Tibial artery (tissue), 4 donors: ENCODE data around the gene POLR3C.

Experiments used
- DNase-seq, 2 donors: peaks; one replicate each; pipeline ENCODE4 v3.0.0-alpha.2; 2019
- H3K27ac ChIP-seq, 2 donors: fragments of 200-600 bp; sonication (generic) in 1 of 2; 1 replicate in 1 of 2; 2 replicates in 1 of 2; pipeline ENCODE4 v1.5.1; 2018 to 2019; ENCODE audit warnings: mild to moderate bottlenecking in 1 of 2
- H3K27me3 ChIP-seq, 2 donors: fragments of 200-600 bp; sonication (generic) in 1 of 2; one replicate each; pipeline versions ENCODE4 v1.5.1 to v1.6.0; 2016 to 2019
- H3K36me3 ChIP-seq, 3 donors: fragments of 200-600 bp; sonication (generic) in 2 of 3; one replicate each; pipeline ENCODE4 v1.5.1; 2016 to 2019; ENCODE audit warnings: mild to moderate bottlenecking in 2 of 3
- H3K4me1 ChIP-seq, 4 donors: fragments of 200-600 bp; sonication (generic) in 2 of 4; 1 replicate in 3 of 4; 2 replicates in 1 of 4; pipeline ENCODE4 v1.5.1; 2016 to 2019
- H3K4me3 ChIP-seq, 2 donors: fragments of 200-600 bp; sonication (generic) in 1 of 2; 1 replicate in 1 of 2; 2 replicates in 1 of 2; pipeline ENCODE4 v1.5.1; 2018 to 2019; ENCODE audit warnings: mild to moderate bottlenecking in 2 of 2
- H3K9me3 ChIP-seq, 3 donors: fragments of 200-600 bp; sonication (generic) in 1 of 3; one replicate each; pipeline ENCODE4 v1.5.1; 2016 to 2019
- CTCF ChIP-seq, 2 experiments: fragments of 200-600 bp in 1 of 2; fragments of 450-650 bp in 1 of 2; IDR thresholded peaks; one replicate each; pipeline ENCODE4 v1.5.1; 2017 to 2019; ENCODE audit warnings: antibody characterized with exemption in 2 of 2, mild to moderate bottlenecking in 1 of 2, moderate library complexity in 1 of 2
- intact Hi-C: fragments of 100-400 bp; cut with DNase I; formaldehyde crosslinking; loops from one replicate; pipeline ENCODE4 v1.15.0; 2023; ENCODE audit warnings: low total_unique reads

Gene POLR3C

GRCh38 chr1:145884675-145885074 is 60.7 kb downstream of the POLR3C start:
- TF ChIP-seq CTCF (IDR thresholded peaks at IDR 0.05): no peak
- Histone ChIP-seq H3K27me3 (no peaks in the 10 kb centered on the region), H3K4me1 (peaks cover 0 to 10% (median 5%) of the 10 kb centered on the region in 4 donors), H3K4me3 (no peak overlapping the region), H3K9me3 (no peaks in the 10 kb centered on the region), H3K36me3 (no peaks in the 10 kb centered on the region), H3K27ac (no peak overlapping the region)
- DNase-seq: no peak
- intact Hi-C loops: no loop called here

DNA sequence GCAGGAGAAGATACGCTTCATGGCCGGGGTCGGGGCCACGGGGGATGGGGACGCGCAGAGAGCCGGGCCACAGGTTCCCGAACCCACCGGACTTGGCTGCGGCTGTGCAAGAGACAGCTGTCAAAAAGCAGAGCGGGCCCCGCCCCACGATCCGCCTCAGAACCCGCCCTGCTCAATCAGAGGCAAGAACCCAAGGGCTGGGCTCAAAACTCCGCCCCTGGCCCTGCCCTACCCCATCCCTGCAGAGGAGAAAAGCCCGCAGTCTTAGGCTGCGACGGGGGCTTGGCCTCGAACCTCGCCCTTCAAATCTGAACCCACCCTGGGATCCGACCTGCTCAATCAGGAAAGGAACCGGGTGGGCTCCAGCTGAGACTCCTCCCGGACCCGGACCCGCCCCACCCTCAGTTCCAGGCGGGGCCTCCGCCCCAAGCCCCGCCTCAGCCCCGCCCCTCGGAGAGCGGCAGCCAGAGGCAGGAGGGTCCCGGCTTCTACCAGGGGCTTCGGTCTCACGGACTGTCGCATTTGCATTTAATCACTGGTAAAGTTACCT is 61.8 kb downstream of the POLR3C start, which contains the start of gene ANKRD35:
ANKRD35 (minus strand) TSS at position 129 of the 550 bp plus-strand sequence; CDS start at position 21, 108 bp downstream.
- Histone ChIP-seq H3K9me3 (no peaks in the 10 kb centered on the region), H3K27me3 (no peaks in the 10 kb centered on the region), H3K4me1 (peaks cover 0 to 22% (median 9%) of the 10 kb centered on the region in 4 donors), H3K27ac (peak within 1 kb of the TSS; percentile 40 to 57), H3K36me3 (no peaks in the 10 kb centered on the region), H3K4me3 (peak within 1 kb of the TSS; percentile 56 to 61)
- DNase-seq: peak; percentile 85 to 93
- no peak for TF ChIP-seq CTCF (IDR thresholded peaks at IDR 0.05)
- intact Hi-C loops: no loop called here

DNA sequence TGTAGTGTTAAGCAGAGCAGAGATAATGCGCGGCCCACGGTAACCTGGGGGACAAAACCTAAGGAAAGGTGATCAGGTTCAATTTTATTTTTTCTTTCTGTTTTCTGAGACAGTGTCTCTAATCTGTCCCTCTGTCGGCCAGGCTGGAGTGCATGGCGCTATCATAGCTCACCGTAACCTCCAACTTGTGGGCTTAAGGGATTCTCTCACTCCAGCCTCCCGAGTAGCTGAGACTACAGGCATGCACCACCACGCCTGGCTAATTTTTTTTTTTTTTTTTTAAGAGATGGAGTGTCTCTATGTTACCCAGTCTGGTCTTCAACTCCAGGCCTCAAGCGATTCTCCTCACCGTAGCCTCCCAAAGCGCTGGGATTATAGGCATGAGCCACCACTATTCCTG is 62.4 kb downstream of the POLR3C start:
- Histone ChIP-seq H3K4me3 (peak overlapping the region; percentile 56 to 61), H3K27me3 (no peaks in the 10 kb centered on the region), H3K9me3 (no peaks in the 10 kb centered on the region), H3K4me1 (peaks cover 0 to 28% (median 15%) of the 10 kb centered on the region in 4 donors), H3K27ac (peak overlapping the region; percentile 40 to 57), H3K36me3 (no peaks in the 10 kb centered on the region)
- intact Hi-C loops: no loop called here
- no peak for DNase-seq
- TF ChIP-seq CTCF (IDR thresholded peaks at IDR 0.05): no peak

DNA sequence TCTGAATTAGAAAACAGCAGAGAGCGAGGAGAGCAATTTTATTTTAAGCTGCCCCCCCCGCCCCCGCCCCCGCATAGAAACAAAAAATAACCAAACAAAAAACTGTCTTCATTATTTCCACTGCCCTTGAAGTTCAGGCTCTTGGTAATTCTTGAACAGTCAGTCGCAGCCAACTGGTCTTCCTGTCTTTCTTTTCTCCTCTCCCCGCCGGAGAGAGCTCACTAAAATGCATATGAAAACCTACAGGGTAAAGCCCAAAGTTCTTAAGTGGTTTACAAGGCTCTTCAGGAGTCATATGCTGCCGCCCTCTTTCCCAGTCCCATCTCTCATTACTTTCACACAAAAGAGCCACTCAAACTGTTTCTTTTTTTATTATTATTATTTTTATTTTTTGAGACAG is 62.8 kb downstream of the POLR3C start:
- Histone ChIP-seq H3K27me3 (no peaks in the 10 kb centered on the region), H3K4me1 (peaks cover 0 to 32% (median 19%) of the 10 kb centered on the region in 4 donors), H3K9me3 (no peaks in the 10 kb centered on the region), H3K4me3 (no peak overlapping the region), H3K27ac (peak overlapping the region; percentile 40 to 57), H3K36me3 (no peaks in the 10 kb centered on the region)
- DNase-seq: no peak
- intact Hi-C loops: no loop called here
- TF ChIP-seq CTCF (IDR thresholded peaks at IDR 0.05): no peak

DNA sequence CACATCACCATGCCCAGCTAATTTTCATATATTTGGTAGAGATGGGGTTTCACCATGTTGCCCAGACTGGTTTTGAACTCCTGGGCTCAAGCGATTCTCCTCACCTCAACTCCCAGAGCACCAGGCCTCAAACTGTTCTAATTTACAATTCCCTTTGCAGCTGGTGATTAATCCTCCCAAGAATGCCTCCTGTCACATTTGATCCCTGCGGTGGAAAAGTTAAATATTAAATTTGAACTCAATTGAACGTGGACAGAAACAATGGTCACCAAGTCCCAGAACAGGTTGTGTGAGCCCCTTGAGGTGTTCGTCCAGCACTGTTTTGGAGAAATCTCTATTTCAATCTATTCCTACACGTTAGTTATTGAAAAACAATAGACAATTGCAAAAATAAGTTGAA is 63.6 kb downstream of the POLR3C start:
- H3K4me3 ChIP-seq: no peak overlapping the region
- no peak for TF ChIP-seq CTCF (IDR thresholded peaks at IDR 0.05)
- no peaks in the 10 kb centered on the region for H3K9me3 ChIP-seq
- no peaks in the 10 kb centered on the region for H3K36me3 ChIP-seq
- peaks cover 0 to 39% (median 26%) of the 10 kb centered on the region in 4 donors for H3K4me1 ChIP-seq
- H3K27ac ChIP-seq: peak overlapping the region in 1 of 2 donors; percentile 57
- no peaks in the 10 kb centered on the region for H3K27me3 ChIP-seq
- intact Hi-C loops: no loop called here
- no peak for DNase-seq
